Heart right ventricle (tissue), 16 donors: Measurements from ENCODE around the gene IQSEC1. TPM values are rescaled to one million over a fixed set of nuclear protein-coding genes. Genes with fewer than 3 reads are reported as not detected.

Experiments
- ATAC-seq, 8 donors: fragments of 200-7000 bp; cut with Tn5 transposase; one replicate each; pipeline ENCODE4 v1.9.1; 2020; ENCODE audit warnings: mild to moderate bottlenecking in 8 of 8, moderate library complexity in 8 of 8, moderate number of reproducible peaks in 1 of 8
- DNase-seq, 2 donors: peaks; one replicate each; pipeline ENCODE4 v3.0.0-alpha.2; 2020
- H3K27ac ChIP-seq, 10 donors: fragments of 200-600 bp; sonication (generic) in 2 of 10; one replicate each; pipeline versions ENCODE4 v1.5.0 to v1.8.0; 2020 to 2022; ENCODE audit warnings: mild to moderate bottlenecking in 3 of 10
- H3K27me3 ChIP-seq, 7 donors: fragments of 200-600 bp; one replicate each; pipeline ENCODE4 v1.8.0; 2021 to 2022; ENCODE audit warnings: mild to moderate bottlenecking in 2 of 7
- H3K36me3 ChIP-seq, 9 donors: fragments of 200-600 bp; sonication (generic) in 1 of 9; one replicate each; pipeline versions ENCODE4 v1.5.0 to v1.8.0; 2020 to 2022; ENCODE audit warnings: mild to moderate bottlenecking in 2 of 9
- H3K4me1 ChIP-seq, 9 donors: fragments of 200-600 bp; sonication (generic) in 1 of 9; one replicate each; pipeline versions ENCODE4 v1.5.0 to v1.8.0; 2020 to 2022; ENCODE audit warnings: mild to moderate bottlenecking in 4 of 9
- H3K4me3 ChIP-seq, 10 donors: fragments of 200-600 bp; sonication (generic) in 2 of 10; one replicate each; pipeline versions ENCODE4 v1.5.0 to v1.8.0; 2020 to 2022; ENCODE audit warnings: mild to moderate bottlenecking in 7 of 10, moderate library complexity in 2 of 10
- H3K9me3 ChIP-seq, 11 donors: fragments of 200-600 bp in 10 of 11; sonication (generic) in 2 of 11; one replicate each; pipeline versions ENCODE4 v1.5.0 to v1.8.0; 2013 to 2022; ENCODE audit warnings: mild to moderate bottlenecking in 2 of 11, control low read depth in 1 of 11, moderate library complexity in 1 of 11
- WGBS, 2 donors: extraction: QIAGEN DNeasy Blood & Tissue Kit; methylation state at CpG; one replicate each; pipeline ENCODE4 v1.1.7; 2013; ENCODE audit warnings: inconsistent platforms in 1 of 2; 5-methylcytosine and 5-hydroxymethylcytosine counted together
- intact Hi-C, 10 donors: fragments of 100-400 bp; cut with DNase I; formaldehyde crosslinking; loops; one replicate each; pipeline versions ENCODE4 v1.11.1 to v1.14.2; 2022
- polyA plus RNA-seq, 2 donors: library from polyadenylated mRNA; stranded (reverse); fragments of 200-250 nt; gene quantifications; one replicate each; pipeline ENCODE4 v1.2.3, GENCODE V29; 2013
- total RNA-seq, 10 donors: library from RNA; stranded (reverse); fragmentation: NEBNext Ultra II Directional in 3 of 10; extraction: Animal tissue kit (Norgen Biotek cat#: 25700) in 3 of 10; gene quantifications; one replicate each; pipeline versions ENCODE4 v1.2.1 to v1.2.4, GENCODE V29; 2021 to 2023
- TF ChIP-seq, protein P1 (sequence below), 9 donors: fragments of 200-600 bp; sonication (generic) in 2 of 9; IDR thresholded peaks; one replicate each; pipeline versions ENCODE4 v1.5.0 to v1.8.0; 2021 to 2022; ENCODE audit warnings: antibody characterized with exemption in 9 of 9, mild to moderate bottlenecking in 5 of 9, moderate library complexity in 1 of 9
- donor health status: Arrhythmogenic right ventricular cardiomyopathy.
- donor health status: ischemic (EF 13 %, LVEDD 7.1; RV severe dilation, severe dysfunction).
- donor health status: healthy with polysubstance abuse.
- donor health status: DM: no; HTN: yes; CAD: no.
- donor health status: DM: no; HTN: no; CAD: no.
- donor health status: ischemic (EF 25% LVEDD 6.9; RV normal size, moderate dysfunction).
- donor health status: ischemic (EF 25% LVEDD 5.7; RV mildly dilated, moderate dysfunction).
- donor health status: healthy.
- donor health status: DM: yes; HTN: yes; CAD: no.
- donor health status: Ischemic cardiomyopathy.
- donor health status: ischemic (EF 35%, LVEDD 5.7; RV mildly dilated, moderate dysfunction).
- donor health status: nonischemic (EF 11% LVEDD 7.7; RV severe dilation, severe dysfunction).
- donor health status: DM: yes; HTN: yes; CAD: no.
- donor health status: PGD.
- donor health status: ischemic (EF 29% LVEDD 5.4; RV normal size, mild dysfunction).
- donor health status: nonischemic (EF 23%, LVEDD 6.1; RV moderate dilation, normal function).

IQSEC1 gene
- total and polyA plus RNA-seq, 12 donors: 13.1 to 73.9 (median 60.4) TPM

- ATAC-seq (no peak), DNase-seq (no peak)
- H3K9me3 ChIP-seq: no peaks in the 10 kb centered on the region
- H3K4me3 ChIP-seq: no peak overlapping the region
- intact Hi-C loops: no loop called here
- H3K36me3 ChIP-seq: no peaks in the 10 kb centered on the region
- H3K27me3 ChIP-seq: no peaks in the 10 kb centered on the region
- peaks cover 16 to 66% (median 47%) of the 10 kb centered on the region in 9 donors for H3K4me1 ChIP-seq
- H3K27ac ChIP-seq: peak overlapping the region in 6 of 10 donors; percentile 68 to 81 (median 76)
- TF ChIP-seq, protein P1, sequence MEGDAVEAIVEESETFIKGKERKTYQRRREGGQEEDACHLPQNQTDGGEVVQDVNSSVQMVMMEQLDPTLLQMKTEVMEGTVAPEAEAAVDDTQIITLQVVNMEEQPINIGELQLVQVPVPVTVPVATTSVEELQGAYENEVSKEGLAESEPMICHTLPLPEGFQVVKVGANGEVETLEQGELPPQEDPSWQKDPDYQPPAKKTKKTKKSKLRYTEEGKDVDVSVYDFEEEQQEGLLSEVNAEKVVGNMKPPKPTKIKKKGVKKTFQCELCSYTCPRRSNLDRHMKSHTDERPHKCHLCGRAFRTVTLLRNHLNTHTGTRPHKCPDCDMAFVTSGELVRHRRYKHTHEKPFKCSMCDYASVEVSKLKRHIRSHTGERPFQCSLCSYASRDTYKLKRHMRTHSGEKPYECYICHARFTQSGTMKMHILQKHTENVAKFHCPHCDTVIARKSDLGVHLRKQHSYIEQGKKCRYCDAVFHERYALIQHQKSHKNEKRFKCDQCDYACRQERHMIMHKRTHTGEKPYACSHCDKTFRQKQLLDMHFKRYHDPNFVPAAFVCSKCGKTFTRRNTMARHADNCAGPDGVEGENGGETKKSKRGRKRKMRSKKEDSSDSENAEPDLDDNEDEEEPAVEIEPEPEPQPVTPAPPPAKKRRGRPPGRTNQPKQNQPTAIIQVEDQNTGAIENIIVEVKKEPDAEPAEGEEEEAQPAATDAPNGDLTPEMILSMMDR (IDR thresholded peaks at IDR 0.05): no peak
- WGBS, 2 donors: 88% methylated on average over 6 of the region's 6 CpGs
Measured at GRCh38 chr3:13023971-13024764, 49.1 kb downstream of the IQSEC1 start.

- ATAC-seq (peak in 7 of 8 donors; percentile 9 to 33 (median 22)), DNase-seq (peak in 1 of 2 donors; percentile 59)
- 81 to 92% methylated on average over 5 of the region's 5 CpGs for WGBS, 2 donors
- H3K4me1 ChIP-seq: peaks cover 24 to 70% (median 55%) of the 10 kb centered on the region in 9 donors
- intact Hi-C loops: no loop called here
- no peaks in the 10 kb centered on the region for H3K9me3 ChIP-seq
- no peaks in the 10 kb centered on the region for H3K36me3 ChIP-seq
- TF ChIP-seq, protein P1 (IDR thresholded peaks at IDR 0.05): no peak
- no peak overlapping the region for H3K4me3 ChIP-seq
- H3K27ac ChIP-seq: peak overlapping the region in 9 of 10 donors; percentile 44 to 81 (median 73)
- H3K27me3 ChIP-seq: no peaks in the 10 kb centered on the region
Measured at GRCh38 chr3:13023235-13023970, 49.8 kb downstream of the IQSEC1 start.

GRCh38 chr3:13022348-13023234, 50.6 kb downstream of the IQSEC1 start:
- peak overlapping the region in 9 of 10 donors; percentile 2 to 54 (median 42) for H3K4me3 ChIP-seq
- peaks cover 30 to 74% (median 63%) of the 10 kb centered on the region in 9 donors for H3K4me1 ChIP-seq
- 46 to 51% methylated on average over 20 of the region's 20 CpGs for WGBS, 2 donors
- no peaks in the 10 kb centered on the region for H3K27me3 ChIP-seq
- TF ChIP-seq, protein P1 (IDR thresholded peaks at IDR 0.05): peak in 1 of 9 donors; percentile 3
- intact Hi-C loops: no loop called here
- peak; percentile 85 for DNase-seq
- peak; percentile 68 to 85 (median 78) for ATAC-seq
- no peaks in the 10 kb centered on the region for H3K9me3 ChIP-seq
- H3K27ac ChIP-seq: peak overlapping the region; percentile 17 to 81 (median 72)
- no peaks in the 10 kb centered on the region for H3K36me3 ChIP-seq
